OCI-LY3 (cell line): Measurements from ENCODE around the gene HMSD.

ENCODE experiments used
- EZH2phosphoT487 ChIP-seq: fragments of 200-600 bp; shearing (Covaris generic); IDR thresholded peaks from 2 replicates; pipeline ENCODE4 v1.6.1; 2018; ENCODE audit warnings: antibody characterized with exemption, mixed run types, low read depth
- TF ChIP-seq, protein P1 (sequence below): fragments of 200-600, 300-600 bp; sonication (generic); IDR thresholded peaks from 2 replicates; pipeline ENCODE4 v1.5.1; 2014; ENCODE audit warnings: antibody characterized with exemption, low read length, low read depth

DNA sequence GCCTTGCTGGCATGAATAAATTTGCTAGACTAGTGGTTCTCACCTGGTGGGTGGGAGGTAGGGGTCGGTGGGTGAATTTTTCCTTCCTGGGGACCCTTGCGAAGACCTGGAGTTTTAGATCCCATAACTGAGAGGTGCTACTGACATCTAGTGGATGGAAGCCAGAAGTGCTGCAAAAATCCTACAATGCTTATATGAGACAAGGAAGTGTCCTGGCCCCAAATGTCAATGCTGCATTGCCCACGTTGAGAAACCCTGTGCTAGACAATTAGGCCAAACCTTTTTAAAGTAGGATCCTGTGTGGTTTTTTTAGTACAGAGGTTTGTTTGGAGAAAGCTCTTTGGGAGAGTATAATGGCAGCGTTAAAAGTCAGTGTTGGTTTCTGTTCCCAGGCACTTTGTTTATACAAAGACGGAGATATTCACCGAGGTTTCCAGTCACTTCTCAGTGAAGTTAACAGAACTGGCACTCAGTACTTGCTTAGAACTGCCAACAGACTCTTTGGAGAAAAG is 30.4 kb downstream of the HMSD start:
- TF ChIP-seq, protein P1, sequence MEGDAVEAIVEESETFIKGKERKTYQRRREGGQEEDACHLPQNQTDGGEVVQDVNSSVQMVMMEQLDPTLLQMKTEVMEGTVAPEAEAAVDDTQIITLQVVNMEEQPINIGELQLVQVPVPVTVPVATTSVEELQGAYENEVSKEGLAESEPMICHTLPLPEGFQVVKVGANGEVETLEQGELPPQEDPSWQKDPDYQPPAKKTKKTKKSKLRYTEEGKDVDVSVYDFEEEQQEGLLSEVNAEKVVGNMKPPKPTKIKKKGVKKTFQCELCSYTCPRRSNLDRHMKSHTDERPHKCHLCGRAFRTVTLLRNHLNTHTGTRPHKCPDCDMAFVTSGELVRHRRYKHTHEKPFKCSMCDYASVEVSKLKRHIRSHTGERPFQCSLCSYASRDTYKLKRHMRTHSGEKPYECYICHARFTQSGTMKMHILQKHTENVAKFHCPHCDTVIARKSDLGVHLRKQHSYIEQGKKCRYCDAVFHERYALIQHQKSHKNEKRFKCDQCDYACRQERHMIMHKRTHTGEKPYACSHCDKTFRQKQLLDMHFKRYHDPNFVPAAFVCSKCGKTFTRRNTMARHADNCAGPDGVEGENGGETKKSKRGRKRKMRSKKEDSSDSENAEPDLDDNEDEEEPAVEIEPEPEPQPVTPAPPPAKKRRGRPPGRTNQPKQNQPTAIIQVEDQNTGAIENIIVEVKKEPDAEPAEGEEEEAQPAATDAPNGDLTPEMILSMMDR: peak; percentile 100
- no peak for TF ChIP-seq EZH2phosphoT487
